Measurements from ENCODE around the gene PLEKHN1. TPM values are rescaled to one million over a fixed set of nuclear protein-coding genes. Genes with fewer than 3 reads are reported as not detected.

Gene PLEKHN1
- total and polyA plus RNA-seq, 2 experiments from 2014 or later: 0.36 to 0.60 TPM

DNA sequence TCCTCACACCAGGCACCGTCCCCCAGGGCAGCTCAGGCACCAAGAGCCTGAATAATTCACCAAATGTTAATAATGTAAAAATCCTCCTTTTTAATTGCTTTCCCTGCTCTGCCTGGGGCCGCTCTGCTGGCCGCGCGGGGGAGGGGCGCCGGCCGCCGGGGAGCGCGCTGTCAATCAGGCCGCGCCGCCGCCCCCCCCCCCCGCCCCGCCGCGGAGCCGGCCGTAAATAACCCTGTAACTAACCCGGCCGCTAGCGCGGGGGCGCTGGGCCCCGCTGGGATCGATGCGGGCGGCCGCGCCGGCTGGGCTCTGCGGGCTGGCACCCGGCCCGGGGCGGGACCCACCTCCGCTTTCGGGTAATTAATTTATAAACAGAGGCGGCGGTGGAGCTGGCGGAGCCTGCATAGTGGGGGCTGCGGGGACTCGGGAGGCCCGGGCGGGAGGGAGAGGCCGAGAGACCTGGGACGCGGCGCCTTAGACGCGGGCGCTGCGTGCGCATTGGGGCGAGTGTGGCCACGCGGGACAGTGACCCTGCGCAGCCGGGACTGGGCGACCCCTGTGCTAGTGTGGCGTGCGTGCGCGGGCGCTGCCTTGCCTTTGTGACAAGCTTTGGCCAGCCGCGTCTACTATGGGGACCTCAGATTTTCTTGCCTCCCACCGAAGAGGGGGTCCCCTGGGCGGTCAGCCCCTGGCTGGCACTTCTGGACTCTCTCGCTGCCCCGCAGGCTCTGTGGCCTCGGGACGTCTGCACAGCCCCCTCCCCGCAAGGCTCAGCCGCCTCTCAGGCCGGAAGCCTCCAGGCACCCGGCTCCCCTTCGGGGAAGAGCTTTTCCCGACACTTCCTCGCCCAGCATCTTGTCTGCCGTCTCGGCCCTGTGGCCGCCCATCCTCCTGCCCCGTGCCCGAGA is 25.9 kb upstream of the PLEKHN1 start:
- peak; percentile 72 to 84 for DNase-seq (ENCODE audit: low read depth in 1 of 2, low spot score in 1 of 2)
- Histone ChIP-seq H3K27me3 (peaks cover 25% of the 10 kb centered on the region), H3K9me3 (ENCODE audit: low read depth) (no peaks in the 10 kb centered on the region), H3K27ac (no peak overlapping the region), H3K4me3 (peak overlapping the region; percentile 29), H3K36me3 (no peaks in the 10 kb centered on the region), H3K4me1 (ENCODE audit: low read depth) (peaks cover 23% of the 10 kb centered on the region)
- TF ChIP-seq, protein P1, sequence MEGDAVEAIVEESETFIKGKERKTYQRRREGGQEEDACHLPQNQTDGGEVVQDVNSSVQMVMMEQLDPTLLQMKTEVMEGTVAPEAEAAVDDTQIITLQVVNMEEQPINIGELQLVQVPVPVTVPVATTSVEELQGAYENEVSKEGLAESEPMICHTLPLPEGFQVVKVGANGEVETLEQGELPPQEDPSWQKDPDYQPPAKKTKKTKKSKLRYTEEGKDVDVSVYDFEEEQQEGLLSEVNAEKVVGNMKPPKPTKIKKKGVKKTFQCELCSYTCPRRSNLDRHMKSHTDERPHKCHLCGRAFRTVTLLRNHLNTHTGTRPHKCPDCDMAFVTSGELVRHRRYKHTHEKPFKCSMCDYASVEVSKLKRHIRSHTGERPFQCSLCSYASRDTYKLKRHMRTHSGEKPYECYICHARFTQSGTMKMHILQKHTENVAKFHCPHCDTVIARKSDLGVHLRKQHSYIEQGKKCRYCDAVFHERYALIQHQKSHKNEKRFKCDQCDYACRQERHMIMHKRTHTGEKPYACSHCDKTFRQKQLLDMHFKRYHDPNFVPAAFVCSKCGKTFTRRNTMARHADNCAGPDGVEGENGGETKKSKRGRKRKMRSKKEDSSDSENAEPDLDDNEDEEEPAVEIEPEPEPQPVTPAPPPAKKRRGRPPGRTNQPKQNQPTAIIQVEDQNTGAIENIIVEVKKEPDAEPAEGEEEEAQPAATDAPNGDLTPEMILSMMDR (IDR thresholded peaks at IDR 0.05; ENCODE audit: low read depth, low read length): no peak

DNA sequence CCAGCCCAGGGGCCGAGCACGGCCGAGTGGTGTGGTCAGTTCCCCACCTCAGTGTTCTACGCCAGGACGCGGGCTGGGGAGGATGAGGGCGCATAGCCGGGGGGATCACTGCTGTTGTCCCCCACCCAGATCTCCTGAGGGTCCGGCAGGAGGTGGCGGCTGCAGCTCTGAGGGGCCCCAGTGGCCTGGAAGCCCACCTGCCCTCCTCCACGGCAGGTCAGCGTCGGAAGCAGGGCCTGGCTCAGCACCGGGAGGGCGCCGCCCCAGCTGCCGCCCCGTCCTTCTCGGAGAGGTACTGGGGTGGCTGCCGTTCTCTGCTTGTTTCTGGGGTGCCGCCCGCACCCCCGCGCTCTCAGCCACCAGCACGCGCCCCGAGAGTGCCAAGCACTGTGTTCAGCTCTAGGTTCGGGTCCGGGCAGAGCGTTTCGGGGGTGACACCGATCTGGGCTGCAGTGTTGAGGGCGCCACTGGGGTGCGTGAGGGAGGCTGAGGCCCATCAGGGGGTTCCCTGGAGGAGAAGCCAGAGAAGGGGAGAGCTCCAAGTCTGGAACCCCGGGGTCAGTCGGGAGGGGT is 25.2 kb upstream of the PLEKHN1 start:
- Histone ChIP-seq H3K4me3 (peak overlapping the region; percentile 34), H3K27ac (no peak overlapping the region), H3K4me1 (ENCODE audit: low read depth) (peaks cover 18% of the 10 kb centered on the region), H3K36me3 (no peaks in the 10 kb centered on the region), H3K27me3 (peaks cover 25% of the 10 kb centered on the region), H3K9me3 (ENCODE audit: low read depth) (no peaks in the 10 kb centered on the region)
- no peak for DNase-seq (ENCODE audit: low read depth in 1 of 2, low spot score in 1 of 2)
- TF ChIP-seq, protein P1 (IDR thresholded peaks at IDR 0.05; ENCODE audit: low read depth, low read length): no peak

DNA sequence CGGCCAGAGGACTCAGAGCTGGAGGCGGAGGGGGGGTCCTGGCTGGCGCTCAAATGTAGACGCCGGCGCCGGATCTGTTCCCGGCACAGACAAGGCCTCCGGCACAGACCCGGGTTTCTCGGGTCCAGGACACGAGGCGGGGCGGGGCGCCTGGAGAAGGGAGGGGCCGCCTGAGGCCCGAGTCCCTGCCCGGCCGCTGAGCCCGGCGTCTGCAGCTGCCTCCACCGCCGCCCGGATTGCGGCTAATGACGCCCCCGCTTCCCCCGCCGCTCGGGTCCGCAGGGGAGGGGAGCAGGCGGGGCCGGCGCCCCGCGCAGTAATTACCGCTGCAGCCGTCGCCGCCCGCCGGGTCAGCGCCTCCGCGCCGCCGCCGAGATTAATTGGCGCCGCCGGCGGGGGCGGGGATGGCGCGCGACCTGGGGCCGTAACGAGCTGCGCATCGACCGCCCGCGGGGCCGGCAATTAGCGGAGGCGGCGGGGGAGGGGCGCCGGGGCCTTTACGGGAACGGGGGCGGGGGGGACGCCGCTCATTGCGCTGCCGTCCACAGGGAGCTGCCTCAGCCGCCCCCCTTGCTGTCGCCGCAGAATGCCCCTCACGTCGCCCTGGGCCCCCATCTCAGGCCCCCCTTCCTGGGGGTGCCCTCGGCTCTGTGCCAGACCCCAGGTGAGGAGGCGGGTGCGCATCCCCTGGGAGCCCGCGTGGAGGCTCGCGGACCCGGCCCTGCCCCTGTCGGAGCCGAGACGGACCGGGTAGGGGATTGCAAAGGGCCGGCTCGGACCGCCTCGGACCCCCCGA is 24.5 kb upstream of the PLEKHN1 start:
- peak; percentile 68 to 95 for DNase-seq (ENCODE audit: low read depth in 1 of 2, low spot score in 1 of 2)
- Histone ChIP-seq H3K27ac (no peak overlapping the region), H3K36me3 (no peaks in the 10 kb centered on the region), H3K9me3 (ENCODE audit: low read depth) (no peaks in the 10 kb centered on the region), H3K4me1 (ENCODE audit: low read depth) (peaks cover 18% of the 10 kb centered on the region), H3K4me3 (peak overlapping the region; percentile 34), H3K27me3 (peaks cover 25% of the 10 kb centered on the region)
- TF ChIP-seq, protein P1 (IDR thresholded peaks at IDR 0.05; ENCODE audit: low read depth, low read length): no peak

DNA sequence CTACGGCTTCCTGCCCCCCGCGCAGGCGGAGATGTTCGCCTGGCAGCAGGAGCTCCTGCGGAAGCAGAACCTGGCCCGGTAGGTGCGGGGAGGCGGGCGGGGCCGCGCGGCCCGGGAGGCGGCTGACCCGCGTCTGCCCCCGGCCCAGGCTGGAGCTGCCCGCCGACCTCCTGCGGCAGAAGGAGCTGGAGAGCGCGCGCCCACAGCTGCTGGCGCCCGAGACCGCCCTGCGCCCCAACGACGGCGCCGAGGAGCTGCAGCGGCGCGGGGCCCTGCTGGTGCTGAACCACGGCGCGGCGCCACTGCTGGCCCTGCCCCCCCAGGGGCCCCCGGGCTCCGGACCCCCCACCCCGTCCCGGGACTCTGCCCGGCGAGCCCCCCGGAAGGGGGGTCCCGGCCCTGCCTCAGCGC is 23.9 kb upstream of the PLEKHN1 start:
- H3K36me3 ChIP-seq: no peaks in the 10 kb centered on the region
- no peak overlapping the region for H3K27ac ChIP-seq
- peak; percentile 51 to 63 for DNase-seq (ENCODE audit: low read depth in 1 of 2, low spot score in 1 of 2)
- peaks cover 25% of the 10 kb centered on the region for H3K27me3 ChIP-seq
- H3K4me3 ChIP-seq: peak overlapping the region; percentile 34
- TF ChIP-seq, protein P1 (IDR thresholded peaks at IDR 0.05; ENCODE audit: low read depth, low read length): no peak
- H3K4me1 ChIP-seq (ENCODE audit: low read depth): peaks cover 18% of the 10 kb centered on the region
- no peaks in the 10 kb centered on the region for H3K9me3 ChIP-seq (ENCODE audit: low read depth)

DNA sequence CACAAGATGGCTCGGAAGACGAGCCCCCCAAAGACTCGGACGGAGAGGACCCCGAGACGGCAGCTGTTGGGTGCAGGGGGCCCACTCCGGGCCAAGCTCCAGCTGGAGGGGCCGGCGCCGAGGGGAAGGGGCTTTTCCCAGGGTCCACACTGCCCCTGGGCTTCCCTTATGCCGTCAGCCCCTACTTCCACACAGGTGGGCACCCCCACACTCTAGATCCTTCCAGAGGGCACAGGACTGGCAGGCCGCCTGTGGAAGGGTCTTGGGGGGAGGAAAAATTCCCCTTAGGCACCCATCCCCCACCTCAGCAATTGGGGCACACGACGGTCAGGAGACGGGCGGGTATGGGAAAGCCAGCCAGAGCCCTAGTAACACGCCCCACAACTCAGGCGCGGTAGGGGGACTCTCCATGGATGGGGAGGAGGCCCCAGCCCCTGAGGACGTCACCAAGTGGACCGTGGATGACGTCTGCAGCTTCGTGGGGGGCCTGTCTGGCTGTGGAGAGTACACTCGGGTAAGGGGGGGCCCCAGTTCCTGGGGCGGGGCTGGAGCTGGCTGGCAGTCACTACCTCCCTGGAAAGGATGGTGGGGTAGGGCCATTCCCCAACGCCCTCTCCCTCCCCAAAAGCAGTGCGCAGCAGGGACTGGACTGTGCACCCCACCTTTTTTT is 23.3 kb upstream of the PLEKHN1 start:
- peaks cover 25% of the 10 kb centered on the region for H3K27me3 ChIP-seq
- peaks cover 18% of the 10 kb centered on the region for H3K4me1 ChIP-seq (ENCODE audit: low read depth)
- peak overlapping the region; percentile 34 for H3K4me3 ChIP-seq
- TF ChIP-seq, protein P1 (IDR thresholded peaks at IDR 0.05; ENCODE audit: low read depth, low read length): no peak
- no peak overlapping the region for H3K27ac ChIP-seq
- no peaks in the 10 kb centered on the region for H3K9me3 ChIP-seq (ENCODE audit: low read depth)
- H3K36me3 ChIP-seq: peaks cover 4% of the 10 kb centered on the region
- peak in 1 of 2 donors; percentile 90 for DNase-seq (ENCODE audit: low read depth in 1 of 2, low spot score in 1 of 2)
